ENCODE measurements around the gene GNG4. TPM values are rescaled to one million over a fixed set of nuclear protein-coding genes. Genes with fewer than 3 reads are reported as not detected.
"Not testable (repeated sequence)": the region's sequence is repeated elsewhere in the genome, so short reads cannot be mapped to it uniquely, and the experiment has no call there.

Gene GNG4
- total and polyA plus RNA-seq, 2 experiments from 2014 or later: 4.8 to 11.8 TPM

DNA sequence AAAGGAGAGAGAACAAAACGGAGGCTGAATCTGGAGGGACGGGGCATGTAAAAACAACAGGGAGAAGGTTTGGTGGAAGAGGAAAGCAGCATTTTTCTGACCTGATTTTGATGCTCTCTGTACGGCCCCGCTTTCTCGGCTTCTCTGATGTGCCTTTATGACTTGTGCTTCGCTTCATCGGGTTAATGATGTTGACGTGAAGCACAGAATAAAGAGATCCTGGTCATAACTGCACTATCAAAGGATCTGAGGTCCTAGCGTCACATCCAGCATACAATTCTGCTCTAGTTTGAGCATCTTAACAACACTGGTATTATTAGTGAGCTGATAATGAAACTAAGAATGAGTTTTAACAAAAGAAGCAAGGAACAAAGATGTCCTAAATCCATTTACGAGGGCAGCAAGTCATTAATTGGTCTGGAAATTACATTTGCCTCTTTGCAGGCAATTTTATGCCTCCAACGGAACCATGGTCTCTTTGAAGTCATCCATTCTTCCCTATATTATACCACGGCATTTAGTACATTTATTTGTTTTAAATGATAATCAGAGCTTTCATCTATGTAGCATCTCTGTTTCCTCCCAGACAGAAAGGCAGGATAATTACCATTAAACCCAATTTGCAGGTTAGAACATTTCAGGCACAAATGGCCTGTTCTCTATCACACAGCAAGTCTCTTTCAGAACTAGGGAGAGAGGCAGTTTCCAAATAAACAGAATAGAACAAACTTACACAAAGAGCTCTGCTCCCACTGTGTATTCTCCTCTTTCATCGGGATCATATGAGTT lies 100.0 kb downstream of the GNG4 start:
- Histone ChIP-seq H3K9me2 (replicated peaks; ENCODE audit: insufficient read depth) (no peaks in the 10 kb centered on the region), H4K20me1 (ENCODE audit: insufficient read depth, poor library complexity, severe bottlenecking) (no peaks in the 10 kb centered on the region), H3K27me3 (no peaks in the 10 kb centered on the region), H3K79me2 (no peaks in the 10 kb centered on the region), H3K4me1 (ENCODE audit: insufficient read depth) (no peaks in the 10 kb centered on the region), H3K27ac (no peak overlapping the region), H2AFZ (no peak overlapping the region), H3K9me3 (ENCODE audit: low read depth) (no peaks in the 10 kb centered on the region), H3K4me2 (no peak overlapping the region), H3K36me3 (replicated peaks; ENCODE audit: insufficient read depth, low read depth) (no peaks in the 10 kb centered on the region), H3K4me3 (no peak overlapping the region)
- TF ChIP-seq EZH2 (IDR thresholded peaks at IDR 0.05; ENCODE audit: borderline replicate concordance): no peak
- TF ChIP-seq, protein P1, sequence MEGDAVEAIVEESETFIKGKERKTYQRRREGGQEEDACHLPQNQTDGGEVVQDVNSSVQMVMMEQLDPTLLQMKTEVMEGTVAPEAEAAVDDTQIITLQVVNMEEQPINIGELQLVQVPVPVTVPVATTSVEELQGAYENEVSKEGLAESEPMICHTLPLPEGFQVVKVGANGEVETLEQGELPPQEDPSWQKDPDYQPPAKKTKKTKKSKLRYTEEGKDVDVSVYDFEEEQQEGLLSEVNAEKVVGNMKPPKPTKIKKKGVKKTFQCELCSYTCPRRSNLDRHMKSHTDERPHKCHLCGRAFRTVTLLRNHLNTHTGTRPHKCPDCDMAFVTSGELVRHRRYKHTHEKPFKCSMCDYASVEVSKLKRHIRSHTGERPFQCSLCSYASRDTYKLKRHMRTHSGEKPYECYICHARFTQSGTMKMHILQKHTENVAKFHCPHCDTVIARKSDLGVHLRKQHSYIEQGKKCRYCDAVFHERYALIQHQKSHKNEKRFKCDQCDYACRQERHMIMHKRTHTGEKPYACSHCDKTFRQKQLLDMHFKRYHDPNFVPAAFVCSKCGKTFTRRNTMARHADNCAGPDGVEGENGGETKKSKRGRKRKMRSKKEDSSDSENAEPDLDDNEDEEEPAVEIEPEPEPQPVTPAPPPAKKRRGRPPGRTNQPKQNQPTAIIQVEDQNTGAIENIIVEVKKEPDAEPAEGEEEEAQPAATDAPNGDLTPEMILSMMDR (IDR thresholded peaks at IDR 0.05; ENCODE audit: poor library complexity): no peak
- TF ChIP-seq EZH2phosphoT487 (IDR thresholded peaks at IDR 0.05; ENCODE audit: low read depth, severe bottlenecking, unreplicated experiment): no peak
- no peak for DNase-seq (ENCODE audit: low spot score)
- 55% methylated on average over 13 of the region's 13 CpGs for WGBS (ENCODE audit: low lambda C conversion rate, missing lambda C conversion rate)

DNA sequence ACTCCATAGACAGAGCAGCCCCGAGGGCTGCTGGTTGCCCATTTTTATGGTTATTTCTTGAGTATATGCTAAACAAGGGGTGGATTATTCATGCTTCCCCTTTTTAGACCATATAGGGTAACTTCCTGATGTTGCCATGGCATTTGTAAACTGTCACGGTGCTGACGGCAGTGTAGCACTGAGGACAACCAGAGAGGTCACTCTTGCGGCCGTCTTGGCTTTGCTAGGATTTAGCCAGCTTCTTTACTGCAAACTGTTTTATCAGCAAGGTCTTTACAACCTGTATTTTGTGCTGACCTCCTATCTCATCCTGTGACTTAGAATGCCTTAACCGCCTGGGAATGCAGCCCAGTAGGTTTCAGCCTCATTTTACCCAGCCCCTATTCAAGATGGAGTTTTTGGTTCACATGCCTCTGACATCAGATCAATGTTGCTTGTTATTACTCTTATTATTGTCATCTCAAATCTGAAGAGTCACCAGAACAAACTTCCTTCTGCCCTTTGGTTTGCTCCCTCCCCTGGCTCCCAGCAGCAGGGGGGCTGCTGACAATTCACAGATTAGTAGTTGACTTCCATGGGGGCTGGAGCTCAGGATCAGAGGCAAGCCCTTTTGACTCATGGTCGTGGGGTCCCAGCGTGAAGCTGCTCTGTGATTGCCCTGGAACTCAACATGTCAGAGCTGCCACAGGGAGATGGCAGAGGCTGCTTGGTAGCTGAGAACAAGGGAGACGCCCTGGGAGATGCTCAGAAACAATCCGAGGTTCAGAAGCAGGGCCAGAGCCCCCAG lies 103.0 kb downstream of the GNG4 start:
- not testable (repeated sequence) for H3K36me3 ChIP-seq (replicated peaks; ENCODE audit: insufficient read depth, low read depth)

DNA sequence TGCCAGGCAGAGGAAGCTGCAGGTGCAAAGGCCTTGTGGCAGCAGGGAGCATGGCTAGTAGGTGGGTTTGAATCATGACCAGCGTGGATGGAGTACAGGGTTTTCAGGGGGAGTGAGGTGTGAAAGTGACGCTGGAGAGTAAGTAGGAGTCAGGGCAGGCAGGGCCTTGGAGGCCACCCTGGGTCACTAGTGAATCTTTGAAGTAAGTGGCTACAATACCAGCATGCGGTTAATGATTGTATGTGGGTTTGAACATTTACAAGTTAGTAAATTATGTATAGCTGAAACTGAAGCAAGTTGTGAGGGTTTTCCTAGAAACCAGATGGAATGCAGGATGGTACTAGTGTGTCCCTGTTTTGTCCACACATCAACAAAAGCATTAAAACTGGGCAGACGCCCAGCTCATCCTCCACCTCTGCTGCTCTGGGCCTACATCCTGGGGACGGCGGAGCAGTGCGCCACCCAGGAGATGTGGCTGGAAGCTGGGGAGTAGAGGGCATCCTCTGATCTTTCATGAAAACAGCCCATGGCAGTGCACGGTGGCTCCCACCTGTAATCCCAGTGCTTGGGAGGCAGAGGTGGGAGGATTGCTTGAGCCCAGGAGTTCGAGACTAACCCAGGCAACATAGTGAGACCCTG lies 104.2 kb downstream of the GNG4 start:
- no peak overlapping the region for H2AFZ ChIP-seq
- no peak overlapping the region for H3K27ac ChIP-seq
- H3K9me3 ChIP-seq (ENCODE audit: low read depth): no peaks in the 10 kb centered on the region
- DNase-seq (ENCODE audit: low spot score): no peak
- no peaks in the 10 kb centered on the region for H3K79me2 ChIP-seq
- 86% methylated on average over 9 of the region's 9 CpGs for WGBS (ENCODE audit: low lambda C conversion rate, missing lambda C conversion rate)
- no peaks in the 10 kb centered on the region for H4K20me1 ChIP-seq (ENCODE audit: insufficient read depth, poor library complexity, severe bottlenecking)
- no peaks in the 10 kb centered on the region for H3K9me2 ChIP-seq (replicated peaks; ENCODE audit: insufficient read depth)
- no peak overlapping the region for H3K4me2 ChIP-seq
- H3K4me3 ChIP-seq: no peak overlapping the region
- H3K4me1 ChIP-seq (ENCODE audit: insufficient read depth): no peaks in the 10 kb centered on the region
- TF ChIP-seq, protein P1 (IDR thresholded peaks at IDR 0.05; ENCODE audit: poor library complexity): no peak
- TF ChIP-seq EZH2phosphoT487 (IDR thresholded peaks at IDR 0.05; ENCODE audit: low read depth, severe bottlenecking, unreplicated experiment) (no peak), EZH2 (IDR thresholded peaks at IDR 0.05; ENCODE audit: borderline replicate concordance) (no peak)
- H3K27me3 ChIP-seq: no peaks in the 10 kb centered on the region
- no peaks in the 10 kb centered on the region for H3K36me3 ChIP-seq (replicated peaks; ENCODE audit: insufficient read depth, low read depth)

More for the DNA sequence above, 103.0 kb downstream of the GNG4 start:
- not testable (repeated sequence) for H3K27ac ChIP-seq; H2AFZ ChIP-seq; H3K79me2 ChIP-seq; H4K20me1 ChIP-seq (ENCODE audit: insufficient read depth, poor library complexity, severe bottlenecking); H3K9me3 ChIP-seq (ENCODE audit: low read depth); H3K4me3 ChIP-seq; H3K4me1 ChIP-seq (ENCODE audit: insufficient read depth); H3K9me2 ChIP-seq (replicated peaks; ENCODE audit: insufficient read depth); H3K4me2 ChIP-seq; H3K27me3 ChIP-seq
- TF ChIP-seq, protein P1 (IDR thresholded peaks at IDR 0.05; ENCODE audit: poor library complexity): peak; percentile 20
- DNase-seq (ENCODE audit: low spot score): peak; percentile 44
- WGBS (ENCODE audit: low lambda C conversion rate, missing lambda C conversion rate): 35% methylated on average over 10 of the region's 10 CpGs

DNA sequence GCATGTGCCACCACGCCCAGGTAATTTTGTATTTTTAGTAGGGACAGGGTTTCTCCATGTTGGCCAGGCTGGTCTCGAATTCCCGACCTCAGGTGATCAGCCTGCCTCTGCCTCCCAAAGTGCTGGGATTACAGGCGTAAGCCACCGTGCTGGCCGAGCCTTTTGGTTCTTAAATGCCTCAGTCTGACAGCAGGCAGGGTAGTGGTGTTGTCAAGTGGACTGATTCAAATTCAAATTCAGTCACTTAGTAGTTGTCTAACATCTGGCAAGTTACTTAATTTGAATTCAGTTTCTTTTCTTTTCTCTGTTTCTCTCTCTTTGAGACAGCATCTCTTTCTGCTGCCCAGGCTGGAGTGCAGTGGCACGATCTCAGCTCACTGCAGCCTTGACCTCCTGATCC lies 106.7 kb downstream of the GNG4 start:
- H3K36me3 ChIP-seq (replicated peaks; ENCODE audit: insufficient read depth, low read depth); H2AFZ ChIP-seq; H3K9me2 ChIP-seq (replicated peaks; ENCODE audit: insufficient read depth); H3K9me3 ChIP-seq (ENCODE audit: low read depth); H3K27me3 ChIP-seq; H3K4me1 ChIP-seq (ENCODE audit: insufficient read depth); DNase-seq (ENCODE audit: low spot score); H3K79me2 ChIP-seq; H3K4me3 ChIP-seq; H4K20me1 ChIP-seq (ENCODE audit: insufficient read depth, poor library complexity, severe bottlenecking); H3K27ac ChIP-seq; H3K4me2 ChIP-seq: not testable (repeated sequence)
- WGBS (ENCODE audit: low lambda C conversion rate, missing lambda C conversion rate): 73% methylated on average over 7 of the region's 7 CpGs
